ENCODE data around the gene PDE7B.

DNA sequence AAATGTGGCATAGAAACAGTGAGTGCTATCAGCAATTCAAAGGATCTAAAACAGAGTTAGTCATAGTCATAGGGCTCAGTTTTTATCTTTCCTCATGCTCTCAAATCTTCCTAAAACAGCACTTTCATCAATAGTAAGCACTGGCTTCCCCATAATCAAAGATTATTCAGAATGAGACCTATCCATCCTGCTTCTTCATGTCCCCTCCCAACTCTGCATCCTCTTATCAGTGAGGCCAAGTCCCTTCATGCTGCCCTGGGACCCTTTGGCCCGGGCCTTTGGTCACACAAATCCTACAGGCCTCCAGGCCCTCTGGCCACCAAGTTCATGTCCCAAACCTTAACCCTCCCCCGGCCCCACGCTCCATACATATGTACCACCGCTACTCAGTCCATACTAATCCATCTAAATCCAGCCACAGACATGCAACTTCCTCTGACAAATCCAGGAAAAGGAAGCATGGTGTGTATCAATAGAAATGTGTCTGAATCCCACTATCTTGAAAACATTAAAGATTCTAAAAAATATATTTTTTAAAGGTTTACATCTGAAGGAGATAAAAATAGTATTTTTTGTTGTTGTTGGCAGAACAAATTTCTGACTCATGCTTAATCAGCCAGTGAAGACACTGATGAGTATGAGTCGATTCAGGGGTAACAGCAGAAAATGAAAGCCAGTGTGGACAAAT, 143.5 kb downstream of the PDE7B start:
- TF ChIP-seq CTCF (IDR thresholded peaks at IDR 0.05; ENCODE audit: low read length) (no peak), EZH2 (IDR thresholded peaks at IDR 0.05; ENCODE audit: borderline replicate concordance, low read length) (no peak)

Data from OCI-LY1 (cell line).